Small intestine (tissue), 7 donors: ENCODE results near the gene SLC35E1. TPM values are rescaled to one million over a fixed set of nuclear protein-coding genes. Genes with fewer than 3 reads are reported as not detected.

Experiments
- DNase-seq, 2 donors: peaks; one replicate each; pipeline versions ENCODE4 v3.0.0 to v3.0.0-alpha.2; 2013
- FAIRE-seq: peaks from 2 replicates; lab custom pipeline; 2012; peaks lifted over from hg19 to GRCh38; lab: Jason Lieb, UNC
- H3K27ac ChIP-seq, 3 donors: one replicate each; pipeline ENCODE4 v1.5.1; 2013; ENCODE audit warnings: low read length in 2 of 3, mild to moderate bottlenecking in 2 of 3, control low read depth in 1 of 3, inconsistent platforms in 1 of 3, low read depth in 1 of 3, moderate library complexity in 1 of 3
- H3K27me3 ChIP-seq, 3 donors: one replicate each; pipeline ENCODE4 v1.6.1; 2013; ENCODE audit warnings: low read length in 3 of 3, inconsistent platforms in 1 of 3; ENCODE audit not compliant: control insufficient read depth in 3 of 3, insufficient read depth in 3 of 3
- H3K36me3 ChIP-seq, 3 donors: one replicate each; pipeline ENCODE4 v1.6.1; 2013; ENCODE audit warnings: low read length in 3 of 3, inconsistent platforms in 1 of 3, low read depth in 1 of 3, mild to moderate bottlenecking in 1 of 3, moderate library complexity in 1 of 3; ENCODE audit not compliant: control insufficient read depth in 3 of 3, insufficient read depth in 2 of 3
- H3K4me1 ChIP-seq, 3 donors: one replicate each; pipeline ENCODE4 v1.6.1; 2013; ENCODE audit warnings: low read length in 2 of 3, inconsistent platforms in 1 of 3, low read depth in 1 of 3, mild to moderate bottlenecking in 1 of 3, moderate library complexity in 1 of 3; ENCODE audit not compliant: control insufficient read depth in 3 of 3, insufficient read depth in 2 of 3
- H3K4me3 ChIP-seq, 3 donors: one replicate each; pipeline ENCODE4 v1.5.1; 2013; ENCODE audit warnings: low read length in 3 of 3, control low read depth in 1 of 3, inconsistent platforms in 1 of 3, low read depth in 1 of 3, mild to moderate bottlenecking in 1 of 3, moderate library complexity in 1 of 3
- H3K9me3 ChIP-seq, 2 donors: one replicate each; pipeline ENCODE4 v1.6.1; 2013; ENCODE audit warnings: low read depth in 1 of 2, low read length in 1 of 2; ENCODE audit not compliant: control insufficient read depth in 2 of 2, insufficient read depth in 1 of 2
- WGBS, 3 donors: extraction: QIAGEN DNeasy Blood & Tissue Kit; methylation state at CpG; one replicate each; pipeline ENCODE4 v1.1.7; 2013; 5-methylcytosine and 5-hydroxymethylcytosine counted together
- polyA plus RNA-seq, 4 donors: library from polyadenylated mRNA; stranded (reverse) in 3 of 4; unstranded in 1 of 4; fragments of 200-250 nt in 3 of 4; fragments of 120-200 nt in 1 of 4; gene quantifications; one replicate each; pipeline versions ENCODE4 v1.2.1 to v1.2.3, GENCODE V29; 2013
- donor health status: healthy with polysubstance abuse.
- donor health status: control.
- donor health status: control.
- donor health status: Bipolar disorder and iron deficiency.
- donor health status: healthy.

SLC35E1 gene
- polyA plus RNA-seq, 4 donors = 14.5 to 34.3 (median 18.7) TPM

DNA sequence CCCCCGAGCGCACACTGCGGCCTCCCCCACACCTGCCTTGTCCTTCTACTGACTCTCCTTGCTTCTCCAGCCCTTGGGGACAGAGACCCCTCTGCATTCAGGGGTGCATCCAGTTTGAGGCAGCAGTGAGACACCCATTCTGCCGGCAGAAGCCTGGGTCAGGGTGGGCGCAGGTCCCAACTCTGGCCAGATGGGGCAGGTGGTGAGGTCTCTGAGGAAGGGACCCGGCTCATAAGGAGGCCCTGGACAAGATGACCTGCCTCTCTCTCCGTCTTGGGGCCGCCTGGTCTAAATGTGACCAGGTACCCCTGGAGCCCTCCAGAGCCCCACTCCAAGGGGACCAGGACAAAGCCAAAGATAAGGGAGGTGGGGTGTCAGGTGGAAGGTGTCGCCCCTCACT is 36.1 kb downstream of the SLC35E1 start:
- Histone ChIP-seq H3K27ac (no peak overlapping the region), H3K36me3 (peaks cover 14 to 92% (median 23%) of the 10 kb centered on the region in 3 donors), H3K27me3 (no peaks in the 10 kb centered on the region), H3K4me1 (peaks cover 0 to 8% (median 0%) of the 10 kb centered on the region in 3 donors), H3K4me3 (no peak overlapping the region), H3K9me3 (no peaks in the 10 kb centered on the region)
- FAIRE-seq (no peak), DNase-seq (no peak)
- 92 to 97% (median 92%) methylated on average over 9 of the region's 9 CpGs for WGBS, 3 donors

DNA sequence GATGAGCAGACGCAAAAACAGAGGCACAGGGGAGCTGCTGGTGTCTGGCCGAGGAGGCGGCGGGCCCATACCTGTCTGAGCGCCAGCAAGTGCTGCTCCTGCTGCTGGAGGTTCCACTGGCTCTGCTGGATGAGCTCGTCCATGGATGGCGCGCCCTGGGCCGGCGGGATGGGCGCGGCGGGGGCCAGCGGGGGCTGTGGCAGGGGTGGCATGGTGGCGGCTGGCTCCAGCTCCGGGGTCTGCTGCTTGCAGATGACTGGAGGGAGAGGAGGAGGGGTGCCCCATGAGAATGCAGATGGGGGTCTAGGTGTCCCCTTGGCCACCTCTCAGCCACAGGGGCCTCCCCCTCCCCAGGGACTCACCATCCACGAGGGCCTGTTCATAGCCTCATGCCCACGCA is 36.8 kb downstream of the SLC35E1 start:
- no peak for FAIRE-seq
- WGBS, 3 donors = 93 to 96% (median 94%) methylated on average over 16 to 18 of the region's 18 CpGs

DNA sequence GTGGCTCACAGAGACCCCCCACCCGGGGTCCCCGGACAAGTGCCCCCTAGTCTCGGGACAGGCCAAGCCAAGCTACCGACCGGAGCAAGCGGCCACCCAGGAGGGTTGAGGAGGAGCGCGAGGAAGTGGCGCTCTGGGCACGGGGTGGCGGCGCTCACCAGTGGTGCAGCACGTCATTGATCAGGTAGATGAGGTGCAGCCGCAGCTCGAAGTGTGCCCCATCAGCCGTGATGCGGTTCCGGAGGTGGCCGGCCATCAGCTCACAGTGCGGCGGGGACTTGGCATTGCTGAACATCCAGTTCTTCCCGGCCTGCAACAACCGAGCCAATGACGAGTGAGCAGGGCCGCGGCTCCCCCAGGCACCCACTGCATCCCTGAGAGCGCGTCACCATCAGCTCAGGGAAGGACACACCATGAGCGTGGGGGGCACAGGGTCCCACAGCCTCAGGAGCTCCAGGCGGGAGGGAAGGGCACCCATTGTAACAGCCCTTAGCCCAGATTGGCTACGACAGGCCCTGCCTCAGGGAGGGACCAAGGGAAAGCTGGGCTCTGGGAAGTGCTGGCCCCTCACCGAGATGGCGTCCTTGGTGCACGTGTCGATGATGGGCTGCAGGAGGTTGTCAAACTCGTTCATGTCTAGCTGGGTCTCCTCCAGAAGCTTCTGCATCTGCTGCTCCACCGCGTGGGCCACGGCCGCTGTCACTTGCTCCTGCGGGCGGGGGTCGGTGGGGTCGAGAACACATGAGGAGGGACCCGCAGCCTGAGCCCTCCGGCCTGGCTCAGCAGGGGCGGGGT is 39.6 kb downstream of the SLC35E1 start:
- peaks cover 27 to 97% (median 39%) of the 10 kb centered on the region in 3 donors for H3K36me3 ChIP-seq
- no peaks in the 10 kb centered on the region for H3K9me3 ChIP-seq
- DNase-seq = no peak
- 92 to 96% (median 95%) methylated on average over 43 to 47 of the region's 47 CpGs for WGBS, 3 donors
- H3K4me1 ChIP-seq = no peaks in the 10 kb centered on the region
- FAIRE-seq = no peak
- H3K4me3 ChIP-seq = no peak overlapping the region
- H3K27me3 ChIP-seq = no peaks in the 10 kb centered on the region
- no peak overlapping the region for H3K27ac ChIP-seq

More for the DNA sequence above, 36.8 kb downstream of the SLC35E1 start:
- Histone ChIP-seq H3K9me3 (no peaks in the 10 kb centered on the region), H3K4me3 (no peak overlapping the region), H3K4me1 (peaks cover 0 to 3% (median 0%) of the 10 kb centered on the region in 3 donors), H3K36me3 (peaks cover 19 to 93% (median 30%) of the 10 kb centered on the region in 3 donors), H3K27ac (no peak overlapping the region), H3K27me3 (no peaks in the 10 kb centered on the region)
- DNase-seq = no peak

DNA sequence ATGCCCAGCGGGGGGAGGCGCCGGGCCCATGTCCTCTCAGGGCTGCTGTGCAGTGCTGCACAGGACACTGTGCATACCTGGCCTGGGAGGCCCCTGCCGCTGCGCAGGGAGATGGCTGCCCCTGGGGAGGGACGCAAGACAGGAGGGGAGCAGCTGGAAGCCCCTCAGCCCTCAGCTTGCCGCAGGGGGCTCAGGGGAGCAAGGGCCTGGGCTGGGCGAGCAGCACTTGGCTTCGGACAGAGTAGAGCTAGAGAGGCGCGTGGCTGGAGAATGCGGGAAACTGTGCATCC is 40.9 kb downstream of the SLC35E1 start:
- FAIRE-seq (no peak), DNase-seq (no peak)
- Histone ChIP-seq H3K9me3 (no peaks in the 10 kb centered on the region), H3K4me3 (no peak overlapping the region), H3K4me1 (no peaks in the 10 kb centered on the region), H3K27ac (no peak overlapping the region), H3K27me3 (no peaks in the 10 kb centered on the region), H3K36me3 (peaks cover 23 to 98% (median 44%) of the 10 kb centered on the region in 3 donors)
- WGBS, 3 donors = 97 to 99% (median 98%) methylated on average over 10 to 12 of the region's 12 CpGs

- WGBS, 3 donors = 93 to 95% (median 94%) methylated on average over 38 to 43 of the region's 43 CpGs
- H3K9me3 ChIP-seq = no peaks in the 10 kb centered on the region
- no peak for DNase-seq
- FAIRE-seq = no peak
- no peak overlapping the region for H3K4me3 ChIP-seq
- H3K4me1 ChIP-seq = no peaks in the 10 kb centered on the region
- no peak overlapping the region for H3K27ac ChIP-seq
- H3K36me3 ChIP-seq = peaks cover 24 to 98% (median 43%) of the 10 kb centered on the region in 3 donors
- H3K27me3 ChIP-seq = no peaks in the 10 kb centered on the region
These were observed 41.5 kb downstream of the SLC35E1 start for GRCh38 chr19:16530540-16531379.

GRCh38 chr19:16529466-16530144 is 42.6 kb downstream of the SLC35E1 start:
- Histone ChIP-seq H3K27me3 (no peaks in the 10 kb centered on the region), H3K36me3 (peaks cover 35 to 98% (median 44%) of the 10 kb centered on the region in 3 donors), H3K4me3 (no peak overlapping the region), H3K27ac (no peak overlapping the region), H3K4me1 (no peaks in the 10 kb centered on the region), H3K9me3 (no peaks in the 10 kb centered on the region)
- WGBS, 3 donors = 90% methylated on average over 25 of the region's 25 CpGs
- no peak for DNase-seq
- FAIRE-seq = no peak

GRCh38 chr19:16527971-16528521 is 44.2 kb downstream of the SLC35E1 start:
- no peak for FAIRE-seq
- Histone ChIP-seq H3K27me3 (no peaks in the 10 kb centered on the region), H3K9me3 (no peaks in the 10 kb centered on the region), H3K27ac (no peak overlapping the region), H3K36me3 (peaks cover 42 to 96% (median 44%) of the 10 kb centered on the region in 3 donors), H3K4me1 (no peaks in the 10 kb centered on the region), H3K4me3 (no peak overlapping the region)
- WGBS, 3 donors = 94 to 95% (median 94%) methylated on average over 12 of the region's 12 CpGs
- DNase-seq = no peak
